Prostate gland (tissue), 2 donors: ENCODE measurements around the gene GPRIN2.

Experiments used
- POLR2A ChIP-seq: fragments of 450-650 bp; IDR thresholded peaks from one replicate; pipeline ENCODE4 v1.6.1; 2016; ENCODE audit warnings: antibody characterized with exemption, mild to moderate bottlenecking
- POLR2AphosphoS5 ChIP-seq: sonication (generic); formaldehyde crosslinking; IDR thresholded peaks from one replicate; pipeline ENCODE4 v1.6.1; 2017; ENCODE audit warnings: antibody characterized with exemption
- TF ChIP-seq, protein P1 (sequence below), 4 experiments: fragments of 200-600 bp in 2 of 4; fragments of 450-650 bp in 2 of 4; sonication (generic) in 2 of 4; IDR thresholded peaks; 1 replicate in 3 of 4; 2 replicates in 1 of 4; pipeline ENCODE4 v1.5.1; 2016 to 2019; ENCODE audit warnings: antibody characterized with exemption in 4 of 4, mild to moderate bottlenecking in 2 of 4, moderate library complexity in 2 of 4

DNA sequence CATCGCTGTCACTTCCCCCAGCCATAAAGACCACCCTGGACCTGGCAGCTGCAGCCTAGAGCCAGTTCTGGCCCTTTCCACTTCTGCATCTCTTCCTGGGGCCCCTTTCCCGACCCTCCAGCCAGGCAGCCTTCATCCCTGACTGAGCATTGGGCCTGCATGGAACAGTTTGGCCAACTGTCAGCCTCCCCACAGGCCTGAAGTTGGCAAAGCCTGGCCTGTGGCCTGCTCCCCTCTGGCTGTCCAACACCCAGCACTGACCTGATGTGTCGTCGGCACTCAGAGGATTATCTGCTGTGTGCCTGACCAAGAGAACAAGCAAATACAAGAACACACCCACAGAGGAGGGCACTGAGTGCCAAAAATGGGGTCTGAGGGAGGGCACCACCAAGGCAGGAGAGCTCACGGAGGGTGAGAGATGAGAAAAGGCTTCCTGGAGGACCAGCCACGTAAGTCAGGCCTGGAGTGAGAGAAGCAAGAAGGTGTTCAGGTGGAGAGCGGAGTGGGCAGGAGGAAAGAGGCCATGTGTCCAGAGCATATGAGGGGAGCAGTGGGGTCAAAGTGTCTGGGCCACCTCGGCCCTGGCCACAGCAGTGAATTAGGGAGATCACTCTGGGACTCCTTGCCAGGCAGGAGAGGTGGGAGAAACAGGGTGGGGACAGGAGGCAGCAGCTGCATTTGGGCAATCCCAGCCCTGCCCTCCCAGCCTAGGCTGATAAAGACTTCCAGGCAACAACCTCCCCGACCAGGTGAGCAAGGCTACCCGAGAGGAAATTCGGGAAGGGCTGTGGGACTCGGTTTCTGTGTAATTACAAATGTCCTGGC, 4.5 kb downstream of the GPRIN2 start:
- TF ChIP-seq, protein P1, sequence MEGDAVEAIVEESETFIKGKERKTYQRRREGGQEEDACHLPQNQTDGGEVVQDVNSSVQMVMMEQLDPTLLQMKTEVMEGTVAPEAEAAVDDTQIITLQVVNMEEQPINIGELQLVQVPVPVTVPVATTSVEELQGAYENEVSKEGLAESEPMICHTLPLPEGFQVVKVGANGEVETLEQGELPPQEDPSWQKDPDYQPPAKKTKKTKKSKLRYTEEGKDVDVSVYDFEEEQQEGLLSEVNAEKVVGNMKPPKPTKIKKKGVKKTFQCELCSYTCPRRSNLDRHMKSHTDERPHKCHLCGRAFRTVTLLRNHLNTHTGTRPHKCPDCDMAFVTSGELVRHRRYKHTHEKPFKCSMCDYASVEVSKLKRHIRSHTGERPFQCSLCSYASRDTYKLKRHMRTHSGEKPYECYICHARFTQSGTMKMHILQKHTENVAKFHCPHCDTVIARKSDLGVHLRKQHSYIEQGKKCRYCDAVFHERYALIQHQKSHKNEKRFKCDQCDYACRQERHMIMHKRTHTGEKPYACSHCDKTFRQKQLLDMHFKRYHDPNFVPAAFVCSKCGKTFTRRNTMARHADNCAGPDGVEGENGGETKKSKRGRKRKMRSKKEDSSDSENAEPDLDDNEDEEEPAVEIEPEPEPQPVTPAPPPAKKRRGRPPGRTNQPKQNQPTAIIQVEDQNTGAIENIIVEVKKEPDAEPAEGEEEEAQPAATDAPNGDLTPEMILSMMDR (IDR thresholded peaks at IDR 0.05): no peak
- TF ChIP-seq POLR2AphosphoS5 (no peak), POLR2A (no peak)
